Astrocyte (in vitro differentiated cells and primary cell): ENCODE results near the gene PER2.

Experiments
- CTCF ChIP-seq: IDR thresholded peaks from 2 replicates; pipeline ENCODE4 v1.5.1; 2011; ENCODE audit warnings: low read depth, mild to moderate bottlenecking, inconsistent platforms, low read length, moderate library complexity; ENCODE audit not compliant: insufficient read depth
- EZH2 ChIP-seq: IDR thresholded peaks from 2 replicates; pipeline ENCODE4 v1.6.1; 2012; ENCODE audit warnings: mild to moderate bottlenecking, low read length, inconsistent platforms; ENCODE audit not compliant: insufficient read depth

- TF ChIP-seq CTCF, result no peak
- TF ChIP-seq EZH2, result no peak
These were observed 1.2 kb downstream of the PER2 start for GRCh38 chr2:238286987-238287736.
